Activated CD4-positive, CD25-positive, alpha-beta regulatory T cell treated with anti-CD3 and anti-CD28 coated beads, Interleukin-2, amount 50 U/mL, for 72 hours (primary cell): ENCODE measurements around the gene DUSP12.
A peak's percentile ranks its signal among the peaks of the same experiment; 100 is the strongest.
"Not testable (repeated sequence)": the region's sequence is repeated elsewhere in the genome, so short reads cannot be mapped to it uniquely, and the experiment has no call there.

Experiments
- DNase-seq: peaks from one replicate; pipeline ENCODE4 v3.0.0; 2021

The DUSP12 gene

DNA sequence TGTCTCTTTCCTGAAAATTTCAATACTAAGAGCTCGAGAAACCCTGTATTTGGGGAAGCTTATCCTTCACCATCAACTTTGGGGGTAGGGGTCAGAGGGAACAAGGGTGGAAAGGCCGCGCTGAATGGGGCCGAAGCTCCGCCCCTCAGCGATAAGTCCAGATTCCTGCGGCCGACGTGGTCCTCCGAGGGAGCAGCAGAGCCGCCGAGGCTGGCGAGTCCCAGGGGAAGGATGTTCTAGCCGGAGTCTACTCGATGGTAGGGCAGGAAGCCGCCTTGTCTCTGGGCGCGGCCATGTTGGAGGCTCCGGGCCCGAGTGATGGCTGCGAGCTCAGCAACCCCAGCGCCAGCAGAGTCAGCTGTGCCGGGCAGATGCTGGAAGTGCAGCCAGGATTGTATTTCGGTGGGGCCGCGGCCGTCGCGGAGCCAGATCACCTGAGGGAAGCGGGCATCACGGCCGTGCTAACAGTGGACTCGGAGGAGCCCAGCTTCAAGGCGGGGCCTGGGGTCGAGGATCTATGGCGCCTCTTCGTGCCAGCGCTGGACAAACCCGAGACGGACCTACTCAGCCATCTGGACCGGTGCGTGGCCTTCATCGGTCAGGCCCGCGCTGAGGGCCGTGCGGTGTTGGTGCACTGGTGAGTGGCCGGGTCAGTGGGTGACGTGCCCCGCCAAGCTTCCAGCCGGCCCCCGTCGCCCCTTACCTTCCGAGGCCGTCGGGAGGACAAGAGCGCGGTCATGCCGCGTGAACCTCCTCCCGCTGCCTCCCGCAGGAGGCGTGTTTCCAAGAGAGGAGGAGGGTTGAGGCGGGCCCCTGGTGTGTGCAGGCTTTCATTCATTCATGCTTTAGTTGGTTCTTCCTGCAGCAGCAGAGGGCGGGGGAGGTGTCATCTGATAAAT, at the start of gene DUSP12:
Gene DUSP12, plus strand, starts transcription at position 278 of the 899 bp plus-strand sequence. Its CDS starts 16 bp downstream, at position 294.
- peak; percentile 78 for DNase-seq

- DNase-seq: no peak
Observed at GRCh38 chr1:161702250-161702649, 47.3 kb upstream of the DUSP12 start.

- DNase-seq: no peak
Observed at GRCh38 chr1:161705537-161705936, 44.0 kb upstream of the DUSP12 start.

DNA sequence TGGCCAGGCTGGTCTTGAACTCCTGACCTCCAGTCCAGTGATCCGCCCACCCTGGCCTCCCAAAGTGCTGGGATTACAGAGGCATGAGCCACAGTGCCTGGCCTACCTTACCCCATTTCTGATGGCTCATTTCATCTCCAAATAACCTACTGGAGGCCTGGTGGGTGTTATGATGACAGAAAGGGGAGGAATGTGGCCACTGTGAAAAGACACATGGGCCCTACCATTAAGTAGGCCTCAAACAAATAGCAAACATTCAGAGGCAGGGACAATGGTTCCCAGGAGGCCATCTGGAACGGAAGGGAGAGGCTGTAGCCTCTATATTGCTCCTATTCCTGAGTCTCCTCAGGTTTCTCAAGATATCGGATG, 43.5 kb upstream of the DUSP12 start:
- DNase-seq: no peak

GRCh38 chr1:161706482-161707347, 42.9 kb upstream of the DUSP12 start, which contains the start of gene FCRLA:
Gene FCRLA, plus strand, starts transcription at chr1:161707229. Its CDS starts 36 bp downstream, at chr1:161707265.
- DNase-seq: no peak

DNA sequence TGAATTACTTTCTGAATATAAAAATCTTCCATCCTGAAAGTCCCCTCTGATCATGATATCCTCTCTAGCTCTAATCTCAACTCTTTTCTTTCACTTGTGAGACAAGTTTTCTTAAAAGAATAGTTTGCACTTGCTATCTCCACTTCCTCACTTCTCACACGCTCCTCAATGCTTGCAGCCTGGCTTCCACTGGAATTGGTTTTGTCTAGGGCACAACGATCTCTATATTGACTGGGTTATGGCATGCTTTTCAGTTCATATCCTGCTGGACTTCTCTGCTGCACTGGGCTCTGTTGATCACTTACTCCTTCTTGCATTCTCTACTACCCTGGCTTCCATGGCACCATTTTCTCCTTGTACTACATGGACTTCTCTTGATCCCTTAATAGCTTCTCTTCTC, 42.1 kb upstream of the DUSP12 start:
- no peak for DNase-seq

- no peak for DNase-seq
Observed at GRCh38 chr1:161709373-161709772, 40.2 kb upstream of the DUSP12 start.

GRCh38 chr1:161710560-161710959, 39.0 kb upstream of the DUSP12 start:
- DNase-seq: no peak

DNA sequence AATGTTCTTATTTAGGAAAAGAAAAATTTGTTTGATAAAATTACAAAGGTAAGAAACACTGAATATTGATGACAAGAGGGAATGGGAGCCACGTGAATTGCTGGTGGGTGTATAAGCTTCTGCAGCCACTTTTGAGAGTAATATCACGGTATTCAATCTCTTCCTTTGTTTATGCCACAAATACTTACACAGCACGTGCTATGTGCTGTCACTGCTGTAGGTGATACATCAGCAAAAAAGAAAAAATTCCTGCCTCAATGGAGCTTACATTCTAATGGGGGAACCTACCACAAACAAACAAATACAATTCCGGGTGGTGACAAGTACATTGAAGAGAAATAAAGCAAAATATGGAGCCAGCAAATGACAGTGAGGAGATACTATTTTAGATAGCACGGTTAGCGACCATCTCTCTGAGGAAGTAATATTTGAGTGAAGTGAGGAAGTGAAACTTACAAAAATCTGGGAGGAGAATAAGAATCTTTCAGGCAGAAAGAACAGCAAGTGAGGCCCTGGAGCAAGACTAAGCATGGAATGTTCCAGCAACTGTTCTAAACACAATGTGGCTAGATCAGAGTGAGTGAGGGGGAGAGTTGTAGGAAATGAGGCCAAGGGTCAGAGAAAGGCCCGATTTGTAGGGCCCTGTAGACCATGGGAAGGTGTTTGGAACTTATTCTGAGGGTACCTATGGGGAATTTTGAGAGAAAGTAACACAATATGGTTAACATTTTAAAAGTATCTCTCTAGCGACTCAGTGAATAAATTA, 30.8 kb upstream of the DUSP12 start:
- DNase-seq: no peak

- no peak for DNase-seq
Observed at GRCh38 chr1:161719325-161719611, 30.3 kb upstream of the DUSP12 start.

GRCh38 chr1:161720422-161720821, 29.2 kb upstream of the DUSP12 start:
- DNase-seq: no peak

- no peak for DNase-seq
Observed at GRCh38 chr1:161720956-161721737, 28.4 kb upstream of the DUSP12 start, which contains the start of gene FCRLB. Gene FCRLB, plus strand, starts transcription at chr1:161721544. Its CDS starts 1,129 bp downstream, at chr1:161722673.

DNA sequence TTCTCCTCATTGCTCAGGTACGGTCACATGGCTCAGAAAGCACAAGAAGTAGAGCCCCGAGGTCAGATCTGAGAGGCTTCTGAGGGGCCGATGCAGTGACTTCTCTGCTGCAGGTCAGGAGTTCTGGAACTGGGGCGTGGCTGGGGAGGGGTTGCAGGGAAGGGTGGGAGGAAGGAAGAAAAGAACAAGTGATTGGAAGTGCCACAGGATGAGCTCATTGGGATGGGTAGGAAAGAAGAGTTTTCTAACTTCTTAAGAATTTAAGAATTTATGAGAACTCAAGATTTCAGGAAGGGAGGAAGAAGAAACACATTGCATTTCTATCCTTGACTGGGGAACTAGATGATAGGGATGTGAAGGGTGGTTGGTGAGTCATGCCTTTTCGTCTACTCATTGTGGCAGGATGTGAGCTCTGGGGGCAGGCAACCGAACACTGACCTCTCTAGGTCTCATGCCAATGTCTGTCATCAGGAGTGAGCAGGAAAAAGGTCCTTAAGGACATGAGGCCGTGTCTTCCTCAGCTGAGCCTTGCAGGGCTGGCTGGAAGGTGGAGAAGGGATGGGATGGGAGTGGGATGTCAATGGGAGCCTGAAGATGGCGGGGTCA, 27.7 kb upstream of the DUSP12 start:
- no peak for DNase-seq

DNA sequence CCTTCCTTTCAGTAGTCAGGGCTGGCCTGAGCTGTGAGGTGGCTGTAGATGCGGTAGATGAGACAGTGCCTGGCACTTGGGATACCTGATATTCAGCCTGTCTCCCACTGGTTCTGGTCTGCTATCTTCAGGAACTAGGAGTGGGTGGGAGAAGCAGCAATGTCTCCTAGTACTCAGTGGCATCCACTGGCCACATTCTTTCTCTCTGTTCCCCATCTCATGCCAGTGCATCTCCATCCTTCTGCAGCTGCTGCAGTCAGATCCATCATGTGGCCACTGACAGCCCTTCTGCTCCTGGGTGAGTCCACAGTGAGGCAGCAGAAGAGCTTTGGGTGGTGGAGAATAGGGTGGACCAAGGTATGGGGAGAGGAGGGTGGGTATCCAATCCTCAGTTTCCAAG, 27.2 kb upstream of the DUSP12 start:
- no peak for DNase-seq

GRCh38 chr1:161723459-161724141, 26.0 kb upstream of the DUSP12 start:
- no peak for DNase-seq

GRCh38 chr1:161725258-161725907, 24.2 kb upstream of the DUSP12 start:
- not testable (repeated sequence) for DNase-seq

- DNase-seq: peak; percentile 37
Observed at GRCh38 chr1:161725908-161726472, 23.6 kb upstream of the DUSP12 start.

DNA sequence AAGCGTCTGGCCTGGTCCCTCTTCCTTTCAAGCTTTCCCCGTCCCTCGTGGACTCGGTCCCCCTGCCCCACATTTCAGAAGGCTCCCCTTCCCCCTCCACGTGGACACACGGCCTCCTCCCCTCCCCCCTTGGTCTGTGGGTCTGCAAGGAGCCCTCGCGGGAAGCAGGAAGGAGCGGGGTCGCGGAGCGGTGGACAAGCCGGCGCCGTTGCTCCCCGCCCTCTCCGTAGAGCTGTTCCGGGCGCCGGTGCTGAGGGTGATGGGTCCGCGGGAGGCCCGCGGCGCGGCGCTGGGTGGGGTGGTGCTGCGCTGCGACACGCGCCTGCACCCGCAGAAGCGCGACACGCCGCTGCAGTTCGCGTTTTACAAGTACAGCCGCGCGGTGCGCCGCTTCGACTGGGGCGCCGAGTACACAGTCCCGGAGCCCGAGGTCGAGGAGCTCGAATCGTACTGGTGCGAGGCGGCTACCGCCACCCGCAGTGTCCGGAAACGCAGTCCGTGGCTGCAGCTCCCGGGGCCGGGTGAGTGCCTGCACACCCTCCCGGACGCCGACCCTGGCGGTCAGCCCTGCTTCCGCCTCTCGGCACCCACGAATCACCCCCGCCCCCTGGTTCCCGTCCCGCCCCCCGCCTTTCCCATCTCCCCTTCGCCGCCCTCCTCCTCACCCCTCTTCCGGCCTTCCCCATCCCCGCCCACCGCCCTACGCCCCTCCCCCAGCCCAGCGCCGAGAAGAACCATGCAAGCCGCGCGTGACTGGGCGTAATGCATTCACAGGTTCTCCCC, 22.9 kb upstream of the DUSP12 start:
- DNase-seq: peak; percentile 60

GRCh38 chr1:161727256-161727924, 22.2 kb upstream of the DUSP12 start:
- no peak for DNase-seq
